Neuronal stem cell (in vitro differentiated cells): Measurements from ENCODE around the gene CAMK1D.

ENCODE experiments used
- DNase-seq: peaks from one replicate; pipeline ENCODE4 v3.0.0-alpha.2; 2013; ENCODE audit warnings: low spot score
- H2AFZ ChIP-seq: one replicate; pipeline ENCODE4 v1.6.1; 2013; ENCODE audit warnings: mild to moderate bottlenecking, low read length, inconsistent platforms
- H2AK5ac ChIP-seq: 2 replicates; pipeline ENCODE4 v1.6.1; 2013; ENCODE audit warnings: low read depth, mild to moderate bottlenecking, inconsistent platforms, low read length, moderate library complexity, mixed read lengths
- H2BK120ac ChIP-seq: 2 replicates; pipeline ENCODE4 v1.6.1; 2013; ENCODE audit warnings: low read depth, mild to moderate bottlenecking, inconsistent platforms, low read length, moderate library complexity, mixed read lengths
- H2BK12ac ChIP-seq: one replicate; pipeline ENCODE4 v1.6.1; 2013; ENCODE audit warnings: low read length, inconsistent platforms
- H2BK15ac ChIP-seq: 2 replicates; pipeline ENCODE4 v1.6.1; 2013; ENCODE audit warnings: mild to moderate bottlenecking, low read length, inconsistent platforms, mixed read lengths
- H2BK5ac ChIP-seq: one replicate; pipeline ENCODE4 v1.6.1; 2013; ENCODE audit warnings: inconsistent platforms, mild to moderate bottlenecking, low read length, moderate library complexity
- H3K14ac ChIP-seq: one replicate; pipeline ENCODE4 v1.6.1; 2013; ENCODE audit warnings: low read length, inconsistent platforms
- H3K18ac ChIP-seq: 2 replicates; pipeline ENCODE4 v1.6.1; 2013; ENCODE audit warnings: low read length, inconsistent platforms
- H3K23ac ChIP-seq: 2 replicates; pipeline ENCODE4 v1.6.1; 2013; ENCODE audit warnings: low read depth, mild to moderate bottlenecking, mixed read lengths, low read length, inconsistent platforms; ENCODE audit not compliant: poor library complexity
- H3K27ac ChIP-seq: replicated peaks from 3 replicates; pipeline ENCODE4 v1.5.1; 2013; ENCODE audit warnings: low read length, inconsistent platforms
- H3K27me3 ChIP-seq, 3 experiments: 2 replicates each; pipeline ENCODE4 v1.6.1; 2013; ENCODE audit warnings: low read length in 3 of 3, mild to moderate bottlenecking in 2 of 3, inconsistent platforms in 1 of 3, low read depth in 1 of 3, mixed read lengths in 1 of 3, moderate library complexity in 1 of 3; ENCODE audit not compliant: control insufficient read depth in 3 of 3, insufficient read depth in 3 of 3
- H3K36me3 ChIP-seq, 2 donors: replicated peaks in 1 of 2; 2 replicates each; pipeline ENCODE4 v1.6.1; 2013; ENCODE audit warnings: low read length in 2 of 2; ENCODE audit not compliant: control insufficient read depth in 2 of 2, insufficient read depth in 2 of 2
- H3K4ac ChIP-seq: 2 replicates; pipeline ENCODE4 v1.6.1; 2013; ENCODE audit warnings: inconsistent platforms, mild to moderate bottlenecking, low read length, moderate library complexity
- H3K4me1 ChIP-seq, 2 donors: 1 replicate in 1 of 2; 2 replicates in 1 of 2; pipeline ENCODE4 v1.6.1; 2013; ENCODE audit warnings: low read length in 2 of 2, low read depth in 1 of 2; ENCODE audit not compliant: control insufficient read depth in 2 of 2, insufficient read depth in 1 of 2
- H3K4me2 ChIP-seq: one replicate; pipeline ENCODE4 v1.6.1; 2013; ENCODE audit warnings: mild to moderate bottlenecking, low read length, inconsistent platforms; ENCODE audit not compliant: insufficient read depth, poor library complexity, severe bottlenecking
- H3K4me3 ChIP-seq, 2 donors: 2 replicates each; pipeline ENCODE4 v1.5.1; 2013; ENCODE audit warnings: low read length in 2 of 2, mild to moderate bottlenecking in 2 of 2, inconsistent platforms in 1 of 2, moderate library complexity in 1 of 2
- H3K79me1 ChIP-seq: one replicate; pipeline ENCODE4 v1.6.1; 2013; ENCODE audit warnings: low read depth, mild to moderate bottlenecking, inconsistent platforms, low read length, moderate library complexity
- H3K9ac ChIP-seq: one replicate; pipeline ENCODE4 v1.6.1; 2013; ENCODE audit warnings: mild to moderate bottlenecking, low read depth, low read length, inconsistent platforms; ENCODE audit not compliant: poor library complexity
- H3K9me3 ChIP-seq, 2 donors: replicated peaks in 1 of 2; 2 replicates each; pipeline versions ENCODE3 to v1.6.1; 2013; ENCODE audit warnings: low read length in 2 of 2, mild to moderate bottlenecking in 2 of 2, inconsistent platforms in 1 of 2, low read depth in 1 of 2, mixed read lengths in 1 of 2, moderate library complexity in 1 of 2; ENCODE audit not compliant: control insufficient read depth in 2 of 2, insufficient read depth in 1 of 2
- H4K8ac ChIP-seq: one replicate; pipeline ENCODE4 v1.6.1; 2013; ENCODE audit warnings: low read depth, mild to moderate bottlenecking, inconsistent platforms, low read length, moderate library complexity
- H4K91ac ChIP-seq: one replicate; pipeline ENCODE4 v1.6.1; 2013; ENCODE audit warnings: low read length, low read depth, mild to moderate bottlenecking, inconsistent platforms; ENCODE audit not compliant: poor library complexity
- WGBS, 2 donors: extraction: QIAGEN DNeasy Blood & Tissue Kit; methylation state at CpG; one replicate each; pipeline ENCODE4 v1.1.7; 2013; ENCODE audit warnings: missing lambda C conversion rate in 2 of 2, mixed read lengths in 1 of 2; ENCODE audit not compliant: insufficient read length in 2 of 2, insufficient replicate concordance in 1 of 2; ENCODE audit errors: extremely low coverage in 2 of 2; 5-methylcytosine and 5-hydroxymethylcytosine counted together

Gene CAMK1D

DNA sequence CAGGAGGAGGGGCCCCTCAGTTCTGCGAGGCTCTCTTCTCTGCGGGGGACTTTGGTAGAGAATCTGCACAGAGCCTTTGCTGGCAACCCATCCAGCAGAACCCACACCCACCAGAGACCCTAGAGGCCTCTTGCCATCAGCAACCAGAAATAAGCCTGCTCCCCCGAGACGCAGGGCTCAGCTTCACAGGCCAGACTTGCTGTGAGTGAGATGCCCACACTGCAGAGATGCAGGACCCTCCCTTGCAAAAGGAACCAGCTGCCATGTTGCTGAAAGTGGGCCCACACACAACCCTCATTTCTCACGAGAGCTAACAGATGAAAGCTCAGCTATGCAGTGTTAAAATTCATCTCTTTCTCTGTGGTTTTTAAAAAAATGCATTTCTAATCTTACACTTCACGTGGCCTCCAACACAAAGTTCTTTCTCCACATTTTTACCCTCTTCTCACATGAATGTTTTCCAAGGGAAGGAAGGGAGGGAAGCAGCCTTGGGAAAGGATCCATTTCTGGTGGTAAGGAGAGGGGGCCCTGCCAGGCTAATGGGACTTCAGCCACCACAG, 480.6 kb downstream of the CAMK1D start:
- Histone ChIP-seq H3K4me1 (peaks cover 3 to 4% of the 10 kb centered on the region in 2 donors), H3K18ac (no peak overlapping the region), H2AK5ac (no peak overlapping the region), H3K23ac (no peak overlapping the region), H4K8ac (no peak overlapping the region), H2AFZ (no peak overlapping the region), H3K4me3 (no peak overlapping the region), H2BK15ac (no peak overlapping the region), H3K27ac (no peak overlapping the region), H2BK120ac (no peak overlapping the region), H3K14ac (no peak overlapping the region), H3K9me3 (no peaks in the 10 kb centered on the region), H3K4me2 (no peak overlapping the region), H3K79me1 (no peaks in the 10 kb centered on the region), H3K27me3 (no peaks in the 10 kb centered on the region), H2BK12ac (no peak overlapping the region), H3K4ac (no peak overlapping the region), H2BK5ac (no peak overlapping the region), H3K9ac (no peak overlapping the region), H4K91ac (no peak overlapping the region), H3K36me3 (no peaks in the 10 kb centered on the region)
- no peak for DNase-seq
- no CpG with 5 or more reads among the region's 6 CpGs for WGBS, 2 donors

DNA sequence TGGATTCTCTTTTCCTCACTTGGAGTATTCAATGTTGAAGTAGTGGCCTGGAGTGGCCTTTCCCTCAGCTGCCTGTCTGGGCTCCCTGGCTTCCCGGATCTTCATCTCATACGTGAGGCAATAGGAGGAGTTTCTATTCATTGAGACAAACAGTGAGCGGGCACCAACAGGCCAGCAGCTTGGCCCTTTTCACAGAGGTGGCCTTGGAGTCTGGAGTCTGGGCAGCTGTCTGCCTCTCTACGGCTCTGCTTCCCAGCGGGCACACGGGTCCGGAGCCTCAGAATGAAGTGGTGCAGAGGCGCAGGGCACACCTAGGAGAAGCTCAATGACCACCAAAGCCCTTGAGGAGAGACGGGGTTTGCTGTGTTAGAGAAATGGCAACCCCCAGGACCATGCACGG, 482.7 kb downstream of the CAMK1D start:
- Histone ChIP-seq H3K27me3 (no peaks in the 10 kb centered on the region), H3K27ac (no peak overlapping the region), H3K14ac (no peak overlapping the region), H2AK5ac (no peak overlapping the region), H3K4me2 (no peak overlapping the region), H3K4ac (no peak overlapping the region), H3K4me3 (no peak overlapping the region), H2BK15ac (no peak overlapping the region), H3K23ac (no peak overlapping the region), H3K79me1 (no peaks in the 10 kb centered on the region), H4K8ac (no peak overlapping the region), H2BK5ac (no peak overlapping the region), H2AFZ (no peak overlapping the region), H3K9me3 (no peaks in the 10 kb centered on the region), H4K91ac (no peak overlapping the region), H3K9ac (no peak overlapping the region), H3K18ac (no peak overlapping the region), H2BK12ac (no peak overlapping the region), H3K4me1 (peaks cover 3 to 4% of the 10 kb centered on the region in 2 donors), H2BK120ac (no peak overlapping the region), H3K36me3 (no peaks in the 10 kb centered on the region)
- no CpG with 5 or more reads among the region's 10 CpGs for WGBS, 2 donors
- DNase-seq = no peak

DNA sequence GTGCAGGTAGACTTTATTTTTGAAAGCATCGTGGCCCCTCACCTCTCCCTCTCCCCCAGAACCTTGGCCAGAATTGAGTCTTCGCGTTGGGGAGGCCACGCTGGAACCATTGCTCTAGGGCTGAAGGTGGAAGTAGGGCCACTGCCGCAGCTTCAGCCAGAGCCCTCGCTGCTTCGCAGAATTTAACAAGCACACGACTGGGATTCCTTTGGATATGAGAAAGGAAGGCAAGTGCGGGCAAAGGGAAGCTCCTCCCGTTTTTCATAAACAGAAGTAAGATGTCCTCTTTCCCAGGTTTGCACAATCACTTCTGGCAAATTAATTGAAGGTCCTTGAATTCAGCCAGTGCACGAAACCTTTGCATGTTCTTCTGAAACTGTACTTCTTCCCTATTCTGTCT, 484.1 kb downstream of the CAMK1D start:
- Histone ChIP-seq H4K91ac (no peak overlapping the region), H3K4ac (no peak overlapping the region), H3K14ac (no peak overlapping the region), H3K9me3 (no peaks in the 10 kb centered on the region), H3K4me1 (peaks cover 3 to 4% of the 10 kb centered on the region in 2 donors), H3K27me3 (no peaks in the 10 kb centered on the region), H3K4me2 (no peak overlapping the region), H2BK5ac (no peak overlapping the region), H2AFZ (no peak overlapping the region), H2BK15ac (no peak overlapping the region), H2BK12ac (no peak overlapping the region), H4K8ac (no peak overlapping the region), H3K4me3 (no peak overlapping the region), H3K79me1 (no peaks in the 10 kb centered on the region), H2AK5ac (no peak overlapping the region), H3K23ac (no peak overlapping the region), H2BK120ac (no peak overlapping the region), H3K27ac (no peak overlapping the region), H3K36me3 (no peaks in the 10 kb centered on the region), H3K18ac (no peak overlapping the region), H3K9ac (no peak overlapping the region)
- DNase-seq = no peak
- no CpG with 5 or more reads among the region's 11 CpGs for WGBS, 2 donors

- Histone ChIP-seq H3K79me1 (no peaks in the 10 kb centered on the region), H3K9me3 (no peaks in the 10 kb centered on the region), H3K9ac (no peak overlapping the region), H3K27ac (no peak overlapping the region), H3K4ac (no peak overlapping the region), H2BK120ac (no peak overlapping the region), H2BK15ac (no peak overlapping the region), H3K18ac (peak overlapping the region; percentile 69), H2AK5ac (no peak overlapping the region), H2AFZ (peak overlapping the region; percentile 78), H3K4me1 (peaks cover 3 to 4% of the 10 kb centered on the region in 2 donors), H4K8ac (no peak overlapping the region), H2BK5ac (no peak overlapping the region), H3K14ac (no peak overlapping the region), H3K4me2 (no peak overlapping the region), H3K23ac (peak overlapping the region; percentile 32), H3K27me3 (no peaks in the 10 kb centered on the region), H3K4me3 (no peak overlapping the region), H4K91ac (no peak overlapping the region), H2BK12ac (no peak overlapping the region), H3K36me3 (no peaks in the 10 kb centered on the region)
- WGBS, 2 donors = no CpG with 5 or more reads among the region's 19 CpGs
- DNase-seq = no peak
Measured at GRCh38 chr10:12834116-12834665, 484.8 kb downstream of the CAMK1D start.
